HEK293 (cell line): Measurements from ENCODE around the gene AQP10.

Experiments used
- CTCF ChIA-PET: fragments of 350-600 bp; formaldehyde crosslinking; extraction: SDS; loops from one replicate; lab custom pipeline; 2021; ENCODE audit warnings: antibody characterized with exemption; lab: Yijun Ruan, JAX
- POLR2A ChIA-PET: fragments of 300-600 bp; formaldehyde crosslinking; extraction: SDS; loops from one replicate; lab custom pipeline; 2020; ENCODE audit warnings: antibody characterized with exemption, inconsistent platforms; lab: Yijun Ruan, JAX
- H3K27ac ChIP-seq: fragments of 200-500 bp; sonication (Bioruptor generic); 2 replicates; pipeline ENCODE4 v1.5.1; 2014; ENCODE audit warnings: low read depth, low read length, control low read depth, inconsistent platforms; ENCODE audit errors: extremely low read depth
- H3K36me3 ChIP-seq, 2 experiments: fragments of 200-500 bp in 1 of 2; sonication (Bioruptor generic) in 1 of 2; 1 replicate in 1 of 2; 2 replicates in 1 of 2; pipeline ENCODE4 v1.5.1; 2014 to 2017; ENCODE audit warnings: inconsistent platforms in 2 of 2, low read length in 2 of 2; ENCODE audit not compliant: control insufficient read depth in 2 of 2, insufficient read depth in 1 of 2
- H3K4me1 ChIP-seq: fragments of 200-500 bp; sonication (Bioruptor generic); 2 replicates; pipeline ENCODE4 v1.5.1; 2014; ENCODE audit warnings: mild to moderate bottlenecking, low read length, inconsistent platforms; ENCODE audit not compliant: control insufficient read depth, insufficient read depth
- H3K4me3 ChIP-seq: 2 replicates; pipeline ENCODE4 v1.5.1; 2011; ENCODE audit warnings: low read depth, mild to moderate bottlenecking, control low read depth, low read length, moderate library complexity
- H3K9me3 ChIP-seq: fragments of 200-500 bp; sonication (Bioruptor generic); 2 replicates; pipeline ENCODE4 v1.5.1; 2014; ENCODE audit warnings: low read depth, low read length, inconsistent platforms; ENCODE audit not compliant: control insufficient read depth, insufficient read depth
- BCL6B ChIP-seq: fragments of 450-650 bp; formaldehyde crosslinking; IDR thresholded peaks from 2 replicates; pipeline ENCODE4 v1.5.1; 2017; ENCODE audit warnings: missing biosample characterization, missing genetic modification characterization
- EGR2 ChIP-seq: fragments of 450-650 bp; formaldehyde crosslinking; IDR thresholded peaks from 2 replicates; pipeline ENCODE4 v1.5.1; 2016; ENCODE audit warnings: low read depth, missing biosample characterization, missing genetic modification characterization
- GLIS1 ChIP-seq: fragments of 450-650 bp; formaldehyde crosslinking; IDR thresholded peaks from 2 replicates; pipeline ENCODE4 v1.5.1; 2016; ENCODE audit warnings: missing biosample characterization, missing genetic modification characterization
- GLIS2 ChIP-seq: fragments of 450-650 bp; formaldehyde crosslinking; IDR thresholded peaks from 2 replicates; pipeline ENCODE4 v1.5.1; 2016; ENCODE audit warnings: missing biosample characterization, missing genetic modification characterization
- IKZF3 ChIP-seq: fragments of 450-650 bp; IDR thresholded peaks from 2 replicates; pipeline ENCODE4 v1.5.0; 2018; ENCODE audit warnings: missing biosample characterization, mild to moderate bottlenecking, missing genetic modification characterization, moderate library complexity
- KLF1 ChIP-seq: fragments of 450-650 bp; formaldehyde crosslinking; IDR thresholded peaks from 2 replicates; pipeline ENCODE4 v1.5.1; 2016; ENCODE audit warnings: missing biosample characterization, missing genetic modification characterization
- KLF17 ChIP-seq: fragments of 450-650 bp; formaldehyde crosslinking; IDR thresholded peaks from 2 replicates; pipeline ENCODE4 v1.5.1; 2016; ENCODE audit warnings: missing biosample characterization, missing genetic modification characterization
- PATZ1 ChIP-seq: fragments of 450-650 bp; formaldehyde crosslinking; IDR thresholded peaks from 2 replicates; pipeline ENCODE4 v1.5.1; 2016; ENCODE audit warnings: missing biosample characterization, missing genetic modification characterization
- SP3 ChIP-seq: fragments of 450-650 bp; formaldehyde crosslinking; IDR thresholded peaks from 2 replicates; pipeline ENCODE4 v1.5.1; 2016; ENCODE audit warnings: missing biosample characterization, missing genetic modification characterization
- SP7 ChIP-seq: fragments of 450-650 bp; formaldehyde crosslinking; IDR thresholded peaks from 2 replicates; pipeline ENCODE4 v1.5.1; 2016; ENCODE audit warnings: missing biosample characterization, missing genetic modification characterization
- ZBTB20 ChIP-seq: fragments of 450-650 bp; formaldehyde crosslinking; IDR thresholded peaks from 2 replicates; pipeline ENCODE4 v1.5.1; 2016; ENCODE audit warnings: missing biosample characterization, missing genetic modification characterization
- ZBTB48 ChIP-seq: fragments of 450-650 bp; formaldehyde crosslinking; IDR thresholded peaks from 2 replicates; pipeline ENCODE4 v1.5.1; 2016; ENCODE audit warnings: missing biosample characterization, missing genetic modification characterization
- ZFHX2 ChIP-seq: fragments of 450-650 bp; formaldehyde crosslinking; conservative IDR thresholded peaks from 2 replicates; pipeline ENCODE4 v1.5.1; 2016; ENCODE audit warnings: missing biosample characterization, missing genetic modification characterization
- ZIC2 ChIP-seq: fragments of 450-650 bp; formaldehyde crosslinking; IDR thresholded peaks from 2 replicates; pipeline ENCODE4 v1.5.1; 2016; ENCODE audit warnings: missing biosample characterization, missing genetic modification characterization
- ZNF26 ChIP-seq: fragments of 450-650 bp; formaldehyde crosslinking; IDR thresholded peaks from 2 replicates; pipeline ENCODE4 v1.5.1; 2016; ENCODE audit warnings: missing biosample characterization, missing genetic modification characterization
- ZNF335 ChIP-seq: fragments of 450-650 bp; formaldehyde crosslinking; conservative IDR thresholded peaks from 2 replicates; pipeline ENCODE4 v1.5.1; 2016; ENCODE audit warnings: missing biosample characterization, missing genetic modification characterization
- ZNF610 ChIP-seq: fragments of 450-650 bp; formaldehyde crosslinking; IDR thresholded peaks from 2 replicates; pipeline ENCODE4 v1.5.1; 2016; ENCODE audit warnings: missing biosample characterization, missing genetic modification characterization, borderline replicate concordance
- ZNF660 ChIP-seq: fragments of 450-650 bp; IDR thresholded peaks from 2 replicates; pipeline ENCODE4 v1.5.1; 2018; ENCODE audit warnings: missing biosample characterization, mild to moderate bottlenecking, missing genetic modification characterization
- ZNF664 ChIP-seq: fragments of 450-650 bp; formaldehyde crosslinking; IDR thresholded peaks from 2 replicates; pipeline ENCODE4 v1.5.1; 2016; ENCODE audit warnings: missing biosample characterization, missing genetic modification characterization
- ZNF704 ChIP-seq: fragments of 450-650 bp; formaldehyde crosslinking; IDR thresholded peaks from 2 replicates; pipeline ENCODE4 v1.5.1; 2016; ENCODE audit warnings: missing biosample characterization, missing genetic modification characterization
- ZNF76 ChIP-seq: fragments of 450-650 bp; formaldehyde crosslinking; IDR thresholded peaks from 2 replicates; pipeline ENCODE4; 2016; ENCODE audit warnings: low read depth, missing biosample characterization, missing genetic modification characterization, borderline replicate concordance
- ZSCAN4 ChIP-seq: fragments of 450-650 bp; formaldehyde crosslinking; IDR thresholded peaks from 2 replicates; pipeline ENCODE4 v1.5.1; 2017; ENCODE audit warnings: missing biosample characterization, missing genetic modification characterization

AQP10 gene

GRCh38 chr1:154326546-154327465, 5.9 kb downstream of the AQP10 start:
- ChIA-PET POLR2A (interaction anchor here (0.6 to 1.9 kb wide), 5 partner anchors 30 to 336 kb away, joined by 3 to 4 read pairs (median 4); partner anchors contain the start of genes RPS27 and UBAP2L), CTCF (interaction anchor here (0.6 to 4.6 kb wide), 15 partner anchors 9 to 749 kb away, joined by 3 to 68 read pairs (median 3); no protein-coding TSS in a partner anchor)
- Histone ChIP-seq H3K4me3 (peak overlapping the region; percentile 49), H3K27ac (no peak overlapping the region; the same call in 1 of the 2 replicates), H3K9me3 (no peaks in the 10 kb centered on the region), H3K4me1 (peaks cover 12% of the 10 kb centered on the region), H3K36me3 (peaks cover 0 to 33% of the 10 kb centered on the region in 2 experiments; a peak in 2 of 3 replicates)
- TF ChIP-seq ZNF660 (tag by site-specific recombination) (0 out of 2 replicates have a peak, but pooled peaks have one; percentile 3), ZNF335 (tag by site-specific recombination) (peak; percentile 40; the same call in 1 of the 2 replicates), ZFHX2 (tag by site-specific recombination) (0 out of 2 replicates have a peak, but pooled peaks have one; percentile 12), SP7 (peak; percentile 97), SP3 (tag by site-specific recombination) (peak; percentile 66), ZNF704 (tag by site-specific recombination) (no peak), ZBTB20 (tag by site-specific recombination) (peak; percentile 58), KLF1 (tag by site-specific recombination) (peak; percentile 99), EGR2 (tag by site-specific recombination) (0 out of 2 replicates have a peak, but pooled peaks have one; percentile 8), ZIC2 (tag by site-specific recombination) (no peak), GLIS1 (tag by site-specific recombination) (peak; percentile 49), PATZ1 (tag by site-specific recombination) (peak; percentile 63), KLF17 (tag by site-specific recombination) (peak; percentile 57), ZNF610 (tag by site-specific recombination) (no peak), GLIS2 (0 out of 2 replicates have a peak, but pooled peaks have one; percentile 28)

- Histone ChIP-seq H3K36me3 (peaks cover 0 to 42% of the 10 kb centered on the region in 2 experiments), H3K4me3 (no peak overlapping the region), H3K9me3 (no peaks in the 10 kb centered on the region), H3K27ac (no peak overlapping the region), H3K4me1 (peaks cover 12% of the 10 kb centered on the region)
- ChIA-PET CTCF (interaction anchor here (0.7 to 4.6 kb wide), 13 partner anchors 8 to 748 kb away, joined by 3 to 68 read pairs (median 4); no protein-coding TSS in a partner anchor), POLR2A (interaction anchor here (0.7 kb wide), 1 partner anchor 337 kb away, joined by 3 read pairs; the partner anchor contains the start of gene RPS27)
- TF ChIP-seq ZNF664, result no peak
- 0 out of 2 replicates have a peak, but pooled peaks have one; percentile 24 for TF ChIP-seq BCL6B (tag by site-specific recombination)
- TF ChIP-seq ZNF26 (tag by site-specific recombination), result no peak
- peak; percentile 94 for TF ChIP-seq KLF1 (tag by site-specific recombination)
- peak; percentile 70; the same call in 1 of the 2 replicates for TF ChIP-seq ZNF76 (tag by site-specific recombination)
- TF ChIP-seq ZSCAN4 (tag by site-specific recombination), result 0 out of 2 replicates have a peak, but pooled peaks have one; percentile 17
- TF ChIP-seq ZBTB48 (tag by site-specific recombination), result peak; percentile 22; the same call in 1 of the 2 replicates
- TF ChIP-seq IKZF3, result 0 out of 2 replicates have a peak, but pooled peaks have one; percentile 12
These were observed 6.8 kb downstream of the AQP10 start for GRCh38 chr1:154327466-154328317.
